Measurements from ENCODE around the gene TCL1B.
"Not testable (repeated sequence)": the region's sequence is repeated elsewhere in the genome, so short reads cannot be mapped to it uniquely, and the experiment has no call there.

DNA sequence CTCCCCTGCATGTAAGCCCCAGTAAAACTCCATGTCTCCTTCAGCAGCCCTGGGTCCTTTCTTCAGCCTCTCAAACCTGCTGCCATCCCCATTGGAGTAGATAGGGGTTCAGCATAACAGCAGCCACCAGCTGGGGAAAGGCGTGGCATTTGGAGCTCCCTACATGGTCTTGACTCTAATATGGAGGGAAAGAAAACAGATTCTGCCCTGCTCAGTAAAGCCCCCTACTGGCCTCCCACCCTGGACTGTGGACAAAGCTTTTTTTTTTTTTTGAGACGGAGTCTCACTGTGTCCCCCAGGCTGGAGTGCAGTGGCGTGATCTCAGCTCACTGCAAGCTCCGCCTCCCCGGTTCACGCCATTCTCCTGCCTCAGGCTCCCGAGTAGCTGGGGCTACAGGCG, 20.7 kb upstream of the TCL1B start:
- not testable (repeated sequence) for TF ChIP-seq POLR2A (IDR thresholded peaks at IDR 0.05; ENCODE audit: extremely low read depth, insufficient read length); MYC (IDR thresholded peaks at IDR 0.05; ENCODE audit: low read depth, low read length)
- TF ChIP-seq, protein P1, sequence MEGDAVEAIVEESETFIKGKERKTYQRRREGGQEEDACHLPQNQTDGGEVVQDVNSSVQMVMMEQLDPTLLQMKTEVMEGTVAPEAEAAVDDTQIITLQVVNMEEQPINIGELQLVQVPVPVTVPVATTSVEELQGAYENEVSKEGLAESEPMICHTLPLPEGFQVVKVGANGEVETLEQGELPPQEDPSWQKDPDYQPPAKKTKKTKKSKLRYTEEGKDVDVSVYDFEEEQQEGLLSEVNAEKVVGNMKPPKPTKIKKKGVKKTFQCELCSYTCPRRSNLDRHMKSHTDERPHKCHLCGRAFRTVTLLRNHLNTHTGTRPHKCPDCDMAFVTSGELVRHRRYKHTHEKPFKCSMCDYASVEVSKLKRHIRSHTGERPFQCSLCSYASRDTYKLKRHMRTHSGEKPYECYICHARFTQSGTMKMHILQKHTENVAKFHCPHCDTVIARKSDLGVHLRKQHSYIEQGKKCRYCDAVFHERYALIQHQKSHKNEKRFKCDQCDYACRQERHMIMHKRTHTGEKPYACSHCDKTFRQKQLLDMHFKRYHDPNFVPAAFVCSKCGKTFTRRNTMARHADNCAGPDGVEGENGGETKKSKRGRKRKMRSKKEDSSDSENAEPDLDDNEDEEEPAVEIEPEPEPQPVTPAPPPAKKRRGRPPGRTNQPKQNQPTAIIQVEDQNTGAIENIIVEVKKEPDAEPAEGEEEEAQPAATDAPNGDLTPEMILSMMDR (IDR thresholded peaks at IDR 0.05; ENCODE audit: low read depth, low read length), result peak; percentile 4
- TF ChIP-seq, protein P2, sequence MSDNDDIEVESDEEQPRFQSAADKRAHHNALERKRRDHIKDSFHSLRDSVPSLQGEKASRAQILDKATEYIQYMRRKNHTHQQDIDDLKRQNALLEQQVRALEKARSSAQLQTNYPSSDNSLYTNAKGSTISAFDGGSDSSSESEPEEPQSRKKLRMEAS (IDR thresholded peaks at IDR 0.05; ENCODE audit: low read depth, low read length), result not testable (repeated sequence)
